NK-92 (cell line): ENCODE measurements around the gene DOCK10.

ENCODE experiments used
- DNase-seq: peaks from one replicate; lab custom pipeline; 2025; ENCODE audit not compliant: unreplicated experiment; lab: John Stamatoyannopoulos, UW

Gene DOCK10

GRCh38 chr2:225013425-225014365 is 28.6 kb downstream of the DOCK10 start:
- no peak for DNase-seq

DNA sequence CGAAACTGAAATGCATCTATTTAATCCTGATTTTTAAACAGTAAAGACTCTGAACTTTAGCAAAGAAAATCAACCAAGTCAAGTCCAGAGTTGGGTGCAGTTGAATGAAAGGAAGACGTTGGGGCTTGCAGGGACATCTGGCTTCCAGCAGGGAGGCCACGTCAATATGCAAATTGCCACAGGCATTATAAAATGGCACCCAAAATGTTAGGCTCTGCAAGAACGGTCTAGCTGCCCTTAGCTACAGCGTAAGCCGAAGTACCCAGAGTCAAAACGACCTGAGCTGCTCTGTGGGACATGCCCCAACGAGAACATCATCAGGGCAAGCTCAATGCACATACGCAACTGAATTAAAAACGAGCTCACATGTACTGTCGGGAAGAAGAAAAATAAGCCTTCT is 30.7 kb downstream of the DOCK10 start:
- no peak for DNase-seq

- no peak for DNase-seq
Measured at GRCh38 chr2:225010804-225011203, 31.5 kb downstream of the DOCK10 start.

- no peak for DNase-seq
Measured at GRCh38 chr2:225009768-225010167, 32.5 kb downstream of the DOCK10 start.

GRCh38 chr2:225008935-225009334 is 33.3 kb downstream of the DOCK10 start:
- DNase-seq, result no peak

GRCh38 chr2:225008179-225008856 is 34.0 kb downstream of the DOCK10 start:
- DNase-seq, result no peak

GRCh38 chr2:225006730-225007129 is 35.5 kb downstream of the DOCK10 start:
- DNase-seq, result no peak

- DNase-seq, result no peak
Measured at GRCh38 chr2:225004597-225004996, 37.7 kb downstream of the DOCK10 start.

GRCh38 chr2:225002656-225003045 is 39.6 kb downstream of the DOCK10 start:
- no peak for DNase-seq

DNA sequence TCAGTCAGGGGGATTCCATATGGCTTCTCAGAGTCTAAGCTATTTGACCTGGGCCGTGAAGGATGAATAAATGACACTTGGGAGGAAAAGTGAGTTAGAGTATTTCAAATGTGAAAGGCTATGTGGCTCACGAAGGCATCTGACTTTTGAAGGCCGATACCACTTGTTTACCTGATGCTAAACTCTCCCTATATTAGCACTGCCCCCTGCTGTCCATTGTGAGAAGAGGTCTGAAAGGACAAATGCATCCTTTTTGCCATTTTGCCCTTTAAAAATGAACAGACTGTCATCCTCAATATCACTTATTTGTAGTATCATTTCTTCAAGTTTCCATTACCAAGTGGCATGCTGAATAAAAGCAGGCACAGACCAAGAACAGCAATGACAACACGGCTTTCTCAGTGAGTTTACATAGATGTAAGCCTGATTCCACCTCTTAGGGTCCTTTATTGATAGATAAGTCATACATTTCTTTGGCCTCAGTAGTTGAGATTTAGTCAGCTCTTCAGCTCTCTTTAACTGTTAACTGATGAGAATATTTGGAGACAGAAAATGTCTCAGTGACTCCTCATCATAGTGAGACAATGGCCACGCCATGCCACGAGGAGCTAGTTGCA is 40.1 kb downstream of the DOCK10 start:
- DNase-seq, result no peak

- DNase-seq, result no peak
Measured at GRCh38 chr2:224999754-225000153, 42.5 kb downstream of the DOCK10 start.

- no peak for DNase-seq
Measured at GRCh38 chr2:224999321-224999720, 42.9 kb downstream of the DOCK10 start.

- DNase-seq, result no peak
Measured at GRCh38 chr2:224997802-224998201, 44.5 kb downstream of the DOCK10 start.

DNA sequence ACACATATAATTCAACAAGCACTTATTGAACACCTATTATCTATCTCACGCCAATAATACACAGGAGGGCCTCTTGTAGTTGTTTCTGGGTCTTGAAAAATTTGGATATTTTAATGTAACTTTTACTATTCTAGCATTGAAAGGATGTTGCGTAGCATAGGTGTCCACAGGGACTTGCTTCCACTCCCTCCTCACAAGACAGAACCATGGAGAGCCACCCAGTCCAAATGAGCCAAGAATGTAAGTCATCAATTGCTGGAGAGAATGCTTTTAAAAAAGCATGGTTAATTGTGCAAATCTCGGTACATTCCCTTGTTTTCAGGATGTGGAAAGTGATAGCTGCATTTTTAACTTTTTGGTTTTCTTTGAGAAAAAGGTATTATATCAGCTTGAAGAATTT is 46.8 kb downstream of the DOCK10 start:
- DNase-seq, result no peak

DNA sequence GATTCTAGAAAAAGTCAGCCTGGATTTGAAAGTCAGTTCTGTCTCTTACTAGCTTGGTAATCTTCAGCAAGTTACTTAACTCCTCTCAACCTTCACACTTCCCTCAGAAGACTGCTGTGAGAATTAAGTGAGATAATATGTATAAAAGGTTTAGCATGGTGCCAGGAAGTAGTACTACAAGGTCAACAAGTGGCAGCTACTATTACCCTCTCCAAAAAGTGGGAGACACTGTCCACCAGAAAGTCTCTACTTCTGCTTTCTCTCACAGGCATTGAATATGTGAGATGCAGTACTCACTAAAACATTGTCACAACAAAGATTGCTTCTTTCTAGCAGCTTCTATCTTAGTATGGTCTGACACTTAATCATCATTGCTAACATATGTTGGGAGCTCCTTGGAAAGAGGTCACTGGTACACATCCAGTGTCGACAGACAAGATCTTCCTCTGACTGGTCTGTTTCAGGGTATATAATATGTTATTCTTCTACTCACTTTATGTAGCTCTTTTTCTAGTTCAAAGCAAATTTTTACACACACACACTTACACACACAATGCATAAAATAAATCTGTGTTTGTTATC is 47.9 kb downstream of the DOCK10 start:
- DNase-seq, result no peak

- no peak for DNase-seq
Measured at GRCh38 chr2:224990710-224991109, 51.6 kb downstream of the DOCK10 start.

GRCh38 chr2:224987733-224988132 is 54.5 kb downstream of the DOCK10 start:
- DNase-seq, result no peak

DNA sequence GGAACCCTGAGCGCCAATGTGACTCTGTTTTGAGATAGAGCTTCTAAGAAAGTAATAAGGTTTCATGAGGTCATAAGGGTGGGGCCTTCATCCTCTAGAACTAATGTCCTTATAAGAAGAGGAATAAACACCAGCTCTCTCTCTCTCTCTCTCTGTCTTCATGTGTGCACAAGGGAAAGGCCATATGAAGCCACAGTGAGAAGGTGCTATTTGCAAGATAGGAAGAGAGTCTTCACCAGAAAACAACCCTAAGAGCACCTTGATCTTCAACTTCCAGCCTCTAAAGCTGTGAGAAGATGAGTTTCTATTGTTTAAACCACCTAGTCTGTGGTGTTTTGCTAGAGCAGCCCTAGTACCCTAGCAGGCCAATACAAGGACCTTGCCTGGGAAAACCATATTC is 55.8 kb downstream of the DOCK10 start:
- no peak for DNase-seq

GRCh38 chr2:224984637-224985036 is 57.6 kb downstream of the DOCK10 start:
- DNase-seq, result no peak

DNA sequence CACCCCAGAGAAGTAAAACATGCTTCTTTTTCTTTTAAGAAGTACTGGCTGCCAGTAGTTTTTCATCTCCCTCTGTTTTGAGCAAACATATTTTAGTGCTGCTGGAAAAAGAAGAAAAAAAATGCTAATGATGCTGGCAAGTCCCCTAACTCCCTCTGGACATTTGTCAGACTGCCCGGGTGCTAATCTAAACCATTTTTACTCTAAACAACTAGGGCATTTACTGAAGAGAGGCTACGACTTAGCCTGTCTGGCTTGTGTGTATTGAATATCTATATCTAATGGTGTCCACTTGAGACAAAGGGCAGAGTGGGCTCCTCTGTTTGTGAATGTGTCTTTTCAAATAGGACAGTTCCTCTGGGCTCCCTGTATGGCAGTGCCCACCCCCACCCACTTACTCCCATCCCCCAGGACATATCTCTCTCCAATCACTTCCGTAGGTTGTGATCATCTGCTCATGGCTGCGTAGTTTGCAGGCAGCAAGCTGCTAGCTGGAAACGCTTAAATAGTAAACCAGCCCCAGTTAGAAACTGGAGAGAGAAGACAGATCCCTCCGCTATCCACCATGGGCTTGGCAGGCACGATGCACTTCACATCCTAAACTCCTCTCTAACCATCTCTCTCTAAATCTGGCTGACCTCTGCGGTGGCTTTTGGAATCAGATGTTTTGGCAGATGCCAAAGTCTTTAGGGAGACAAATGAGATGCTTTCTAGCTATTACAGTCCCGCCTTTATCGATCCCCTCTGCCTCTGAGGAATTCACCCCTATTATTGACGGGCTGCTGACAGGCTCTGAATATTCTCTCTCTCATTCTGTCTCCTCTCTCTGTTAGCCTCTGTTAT is 58.3 kb downstream of the DOCK10 start:
- no peak for DNase-seq
